MM.1S (cell line): ENCODE measurements around the gene SIK2.

Experiments used
- DNase-seq: peaks from one replicate; pipeline ENCODE4 v3.0.0-alpha.2; 2015
- H2AFZ ChIP-seq: fragments of 300-600 bp; sonication (generic); 2 replicates; pipeline ENCODE4 v1.6.0; 2016; ENCODE audit warnings: antibody characterized with exemption, low read length
- H3F3A ChIP-seq: fragments of 300-600 bp; sonication (generic); 2 replicates; pipeline ENCODE4 v1.6.1; 2016; ENCODE audit warnings: mild to moderate bottlenecking, antibody characterized with exemption, low read length, moderate library complexity, mixed read lengths; ENCODE audit not compliant: insufficient read depth
- H3K27ac ChIP-seq: fragments of 300-600 bp; sonication (generic); 2 replicates; pipeline ENCODE4 v1.5.1; 2016; ENCODE audit warnings: mild to moderate bottlenecking, low read length
- H3K27me3 ChIP-seq: fragments of 300-600 bp; sonication (generic); replicated peaks from 2 replicates; pipeline ENCODE4 v1.6.0; 2016; ENCODE audit warnings: low read length; ENCODE audit not compliant: insufficient read depth
- H3K36me3 ChIP-seq: fragments of 300-600 bp; sonication (generic); replicated peaks from 2 replicates; pipeline ENCODE4 v1.6.1; 2016; ENCODE audit warnings: mild to moderate bottlenecking, low read length, mixed read lengths; ENCODE audit not compliant: insufficient read depth
- H3K4me1 ChIP-seq: fragments of 300-600 bp; sonication (generic); 2 replicates; pipeline ENCODE4 v1.6.1; 2016; ENCODE audit warnings: low read length, mixed read lengths
- H3K4me2 ChIP-seq: fragments of 300-600 bp; sonication (generic); 2 replicates; pipeline ENCODE4 v1.6.0; 2016; ENCODE audit warnings: low read depth, low read length
- H3K4me3 ChIP-seq: fragments of 300-600 bp; sonication (generic); 2 replicates; pipeline ENCODE4 v1.5.1; 2016; ENCODE audit warnings: low read length, mixed read lengths
- H3K79me2 ChIP-seq: fragments of 300-600 bp; sonication (generic); 2 replicates; pipeline ENCODE4 v1.6.1; 2016; ENCODE audit warnings: mixed run types, low read length, mixed read lengths
- H3K9ac ChIP-seq: fragments of 300-600 bp; sonication (generic); 2 replicates; pipeline ENCODE4 v1.6.1; 2016; ENCODE audit warnings: low read length, mixed read lengths
- H3K9me2 ChIP-seq: fragments of 300-600 bp; sonication (generic); replicated peaks from 2 replicates; pipeline ENCODE4 v1.6.1; 2016; ENCODE audit warnings: mild to moderate bottlenecking, low read length, mixed read lengths; ENCODE audit not compliant: insufficient read depth
- H3K9me3 ChIP-seq: fragments of 300-600 bp; sonication (generic); replicated peaks from 2 replicates; pipeline ENCODE4 v1.6.1; 2016; ENCODE audit warnings: mild to moderate bottlenecking, low read length, mixed read lengths; ENCODE audit not compliant: insufficient read depth
- H4K20me1 ChIP-seq: fragments of 300-600 bp; sonication (generic); 2 replicates; pipeline ENCODE4 v1.6.1; 2016; ENCODE audit warnings: mild to moderate bottlenecking, low read length, moderate library complexity, mixed read lengths; ENCODE audit not compliant: insufficient read depth
- EZH2 ChIP-seq: fragments of 300-600 bp; sonication (generic); optimal IDR thresholded peaks from 2 replicates; pipeline ENCODE3; 2017; ENCODE audit warnings: low read depth, mild to moderate bottlenecking, antibody characterized with exemption, low read length, mixed read lengths
- EZH2phosphoT487 ChIP-seq: fragments of 300-600 bp; sonication (generic); IDR thresholded peaks from 2 replicates; pipeline ENCODE4 v1.6.1; 2018; ENCODE audit warnings: antibody characterized with exemption, low read length
- TF ChIP-seq, protein P1 (sequence below): fragments of 300-600 bp; sonication (generic); IDR thresholded peaks from 2 replicates; pipeline ENCODE4 v1.5.1; 2016; ENCODE audit warnings: antibody characterized with exemption, low read length, mixed read lengths

SIK2 gene

DNA sequence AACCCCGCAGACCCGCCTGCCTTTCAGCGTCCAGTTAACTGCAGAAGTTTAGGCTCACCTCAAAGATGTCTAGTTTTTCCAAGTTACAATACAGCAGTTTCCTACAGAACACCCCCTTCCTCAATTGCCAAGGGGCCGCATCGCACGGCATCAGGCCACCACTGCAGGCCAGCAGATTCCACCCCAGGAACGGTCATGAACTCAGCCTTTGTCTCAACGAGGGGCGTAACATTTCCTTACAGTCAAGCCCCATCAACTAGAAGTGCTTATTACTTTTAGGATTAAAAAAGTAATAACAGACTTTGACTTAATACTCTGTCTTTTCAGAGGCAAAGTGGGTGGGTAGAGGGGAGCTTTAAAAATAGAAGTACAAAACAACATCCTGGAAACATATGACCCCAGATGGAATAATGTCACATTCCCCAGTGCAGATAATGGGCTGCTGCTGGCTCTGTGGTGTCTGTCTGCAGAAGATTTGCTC lies 127.6 kb downstream of the SIK2 start:
- Histone ChIP-seq H3K4me1 (no peaks in the 10 kb centered on the region), H3K9ac (no peak overlapping the region), H3K27ac (no peak overlapping the region), H3K4me3 (no peak overlapping the region), H2AFZ (no peak overlapping the region), H3K9me2 (no peaks in the 10 kb centered on the region), H3K27me3 (no peaks in the 10 kb centered on the region), H3F3A (no peaks in the 10 kb centered on the region), H3K4me2 (no peak overlapping the region), H3K79me2 (no peaks in the 10 kb centered on the region), H3K9me3 (no peaks in the 10 kb centered on the region), H4K20me1 (no peaks in the 10 kb centered on the region), H3K36me3 (no peaks in the 10 kb centered on the region)
- DNase-seq, result no peak
- TF ChIP-seq, protein P1, sequence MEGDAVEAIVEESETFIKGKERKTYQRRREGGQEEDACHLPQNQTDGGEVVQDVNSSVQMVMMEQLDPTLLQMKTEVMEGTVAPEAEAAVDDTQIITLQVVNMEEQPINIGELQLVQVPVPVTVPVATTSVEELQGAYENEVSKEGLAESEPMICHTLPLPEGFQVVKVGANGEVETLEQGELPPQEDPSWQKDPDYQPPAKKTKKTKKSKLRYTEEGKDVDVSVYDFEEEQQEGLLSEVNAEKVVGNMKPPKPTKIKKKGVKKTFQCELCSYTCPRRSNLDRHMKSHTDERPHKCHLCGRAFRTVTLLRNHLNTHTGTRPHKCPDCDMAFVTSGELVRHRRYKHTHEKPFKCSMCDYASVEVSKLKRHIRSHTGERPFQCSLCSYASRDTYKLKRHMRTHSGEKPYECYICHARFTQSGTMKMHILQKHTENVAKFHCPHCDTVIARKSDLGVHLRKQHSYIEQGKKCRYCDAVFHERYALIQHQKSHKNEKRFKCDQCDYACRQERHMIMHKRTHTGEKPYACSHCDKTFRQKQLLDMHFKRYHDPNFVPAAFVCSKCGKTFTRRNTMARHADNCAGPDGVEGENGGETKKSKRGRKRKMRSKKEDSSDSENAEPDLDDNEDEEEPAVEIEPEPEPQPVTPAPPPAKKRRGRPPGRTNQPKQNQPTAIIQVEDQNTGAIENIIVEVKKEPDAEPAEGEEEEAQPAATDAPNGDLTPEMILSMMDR, result no peak
- TF ChIP-seq EZH2phosphoT487 (no peak), EZH2 (no peak)

DNA sequence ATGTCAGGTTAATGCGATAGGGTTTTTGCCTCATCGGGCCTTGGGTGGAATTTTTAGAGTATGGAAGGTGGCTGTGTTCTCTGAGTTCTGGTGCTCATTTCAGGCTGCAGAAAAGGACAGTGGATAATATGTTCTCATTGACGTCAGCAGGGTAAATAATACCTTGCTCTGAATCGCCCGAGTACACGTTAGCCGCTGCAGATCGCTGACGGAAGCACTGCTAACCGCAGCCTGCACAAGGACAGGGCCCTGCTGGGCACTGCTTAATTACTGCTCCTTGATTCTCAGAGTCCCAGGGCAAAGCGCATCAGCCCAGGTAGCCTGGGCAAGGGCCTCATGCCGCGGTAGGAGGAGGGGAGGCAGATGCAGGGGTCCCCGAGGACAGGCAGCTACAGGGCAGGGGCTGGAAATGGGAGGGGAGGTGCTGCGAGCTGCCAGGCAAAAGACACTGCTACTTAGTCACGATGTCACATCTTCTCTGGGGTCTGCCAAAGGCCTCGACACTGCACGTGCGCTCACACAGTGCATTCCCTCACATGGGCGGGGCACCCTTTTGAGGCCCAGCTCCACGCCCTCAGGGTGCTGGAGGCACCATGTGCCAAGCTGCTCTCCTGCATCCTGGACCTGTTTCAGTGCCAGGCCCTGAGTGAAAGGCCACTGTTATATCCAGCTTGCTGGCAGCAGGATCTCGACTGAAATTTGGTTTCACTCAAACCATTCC lies 128.8 kb downstream of the SIK2 start:
- H3K27ac ChIP-seq, result no peak overlapping the region
- TF ChIP-seq EZH2phosphoT487 (no peak), EZH2 (no peak)
- TF ChIP-seq, protein P1, result no peak
- no peaks in the 10 kb centered on the region for H3K9me3 ChIP-seq
- H3K27me3 ChIP-seq, result no peaks in the 10 kb centered on the region
- H3K36me3 ChIP-seq, result no peaks in the 10 kb centered on the region
- no peak for DNase-seq
- H3K4me1 ChIP-seq, result no peaks in the 10 kb centered on the region
- no peaks in the 10 kb centered on the region for H3K9me2 ChIP-seq
- H3F3A ChIP-seq, result no peaks in the 10 kb centered on the region
- H3K4me3 ChIP-seq, result no peak overlapping the region
- no peak overlapping the region for H2AFZ ChIP-seq
- no peaks in the 10 kb centered on the region for H4K20me1 ChIP-seq
- H3K9ac ChIP-seq, result no peak overlapping the region
- H3K4me2 ChIP-seq, result no peak overlapping the region
- no peaks in the 10 kb centered on the region for H3K79me2 ChIP-seq

DNA sequence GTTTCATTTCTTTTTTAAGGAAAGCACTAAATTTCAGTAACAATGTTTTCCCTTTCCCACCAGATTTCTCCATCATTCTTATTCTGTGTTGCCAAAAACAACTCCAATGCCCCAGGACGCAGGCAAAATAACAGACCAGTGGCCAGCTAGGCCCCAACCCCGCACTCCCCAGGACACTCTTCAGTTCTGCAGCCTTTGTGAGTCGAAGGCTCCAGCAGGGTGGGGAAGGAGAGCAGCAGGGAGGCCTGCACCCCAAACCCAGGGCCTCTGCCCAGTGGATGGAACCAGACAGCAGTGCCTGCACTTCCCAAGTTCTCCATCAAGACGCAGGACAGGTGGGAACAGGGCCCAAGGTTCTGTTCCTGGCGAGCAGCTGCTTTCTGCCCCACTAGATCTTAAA lies 129.6 kb downstream of the SIK2 start:
- no peaks in the 10 kb centered on the region for H3K9me3 ChIP-seq
- H3K9me2 ChIP-seq, result no peaks in the 10 kb centered on the region
- no peaks in the 10 kb centered on the region for H3F3A ChIP-seq
- no peak overlapping the region for H3K27ac ChIP-seq
- no peaks in the 10 kb centered on the region for H3K36me3 ChIP-seq
- H2AFZ ChIP-seq, result no peak overlapping the region
- H3K27me3 ChIP-seq, result no peaks in the 10 kb centered on the region
- TF ChIP-seq EZH2 (no peak), EZH2phosphoT487 (no peak)
- TF ChIP-seq, protein P1, result no peak
- no peak overlapping the region for H3K9ac ChIP-seq
- no peaks in the 10 kb centered on the region for H4K20me1 ChIP-seq
- no peak for DNase-seq
- no peak overlapping the region for H3K4me3 ChIP-seq
- no peak overlapping the region for H3K4me2 ChIP-seq
- H3K4me1 ChIP-seq, result no peaks in the 10 kb centered on the region
- H3K79me2 ChIP-seq, result no peaks in the 10 kb centered on the region
